Stimulated activated effector memory CD8-positive, alpha-beta T cell treated with anti-CD3 and anti-CD28 coated beads, Interleukin-12 subunit alpha, Interleukin-12 subunit beta, amount 100 ng/mL, for 72 hours (primary cell): ENCODE data around the gene CBLL1.

Experiments used
- ATAC-seq: fragments of 150-1000 bp; cut with Tn5 transposase; 2 replicates; pipeline ENCODE4 v1.10.0; 2021
- DNase-seq, 2 donors: peaks; one replicate each; pipeline ENCODE4 v3.0.0; 2021 to 2022; ENCODE audit warnings: low spot score in 2 of 2
- H3K27ac Mint-ChIP-seq: one replicate; pipeline ENCODE4 v1.8.0; 2022; ENCODE audit warnings: mild to moderate bottlenecking, mixed read lengths
- H3K36me3 Mint-ChIP-seq: one replicate; pipeline ENCODE4 v1.8.0; 2022; ENCODE audit warnings: mild to moderate bottlenecking, mixed read lengths
- H3K4me1 Mint-ChIP-seq: one replicate; pipeline ENCODE4 v1.8.0; 2022; ENCODE audit warnings: mixed read lengths
- H3K4me3 Mint-ChIP-seq: one replicate; pipeline ENCODE4 v1.8.0; 2022; ENCODE audit warnings: mild to moderate bottlenecking, mixed read lengths
- H3K9me3 Mint-ChIP-seq: one replicate; pipeline ENCODE4 v1.8.0; 2022; ENCODE audit warnings: mixed read lengths

The CBLL1 gene

DNA sequence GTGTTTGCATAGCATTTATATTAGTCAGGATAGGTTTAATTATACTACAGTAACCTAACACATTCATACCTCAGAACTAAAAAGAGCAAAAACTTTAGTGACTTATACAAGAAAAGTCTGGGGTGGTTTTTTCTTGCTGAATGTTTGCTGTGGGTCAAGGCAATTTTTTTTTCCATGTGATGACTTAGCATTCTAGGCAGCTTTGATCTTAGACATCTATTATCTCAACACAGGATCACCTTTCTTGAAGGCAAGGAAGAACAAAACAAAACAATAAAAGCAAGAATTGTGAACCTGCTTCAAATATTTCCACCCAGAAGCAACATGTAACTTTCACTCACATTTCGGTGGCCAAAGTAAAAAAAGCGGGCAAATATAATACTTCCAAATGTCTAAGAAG is 20.7 kb upstream of the CBLL1 start:
- H3K36me3 Mint-ChIP-seq: no peaks in the 10 kb centered on the region
- H3K27ac Mint-ChIP-seq: peak overlapping the region; percentile 7
- ATAC-seq (no peak), DNase-seq (no peak)
- H3K9me3 Mint-ChIP-seq: no peaks in the 10 kb centered on the region
- H3K4me1 Mint-ChIP-seq: no peaks in the 10 kb centered on the region
- no peak overlapping the region for H3K4me3 Mint-ChIP-seq

DNA sequence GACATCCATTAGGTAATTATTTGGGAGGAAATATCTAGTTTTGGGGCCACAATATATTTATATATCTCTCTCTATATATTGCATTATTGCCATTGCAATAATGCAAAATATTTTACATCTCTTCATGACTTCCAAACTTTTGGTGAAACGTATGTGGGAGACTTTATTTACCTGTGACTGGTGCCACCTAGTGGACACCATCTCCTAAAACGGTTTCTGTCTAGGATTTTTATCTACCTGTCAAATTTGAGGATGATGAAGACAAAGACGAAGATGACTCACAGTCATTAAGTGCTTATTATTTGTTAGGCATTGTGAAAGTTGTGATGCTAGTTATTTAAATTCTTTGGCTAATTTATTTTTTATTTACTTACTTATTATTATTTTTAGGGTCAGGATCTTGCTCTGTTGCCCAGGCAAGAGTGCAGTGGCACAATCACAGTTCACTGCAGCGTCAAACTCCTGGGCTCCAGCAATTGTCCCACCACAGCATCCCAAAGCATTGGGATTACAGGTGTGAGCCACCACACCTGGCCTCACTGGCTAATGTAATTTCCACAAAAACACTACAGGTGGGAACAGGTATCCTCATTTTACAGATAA is 18.7 kb upstream of the CBLL1 start:
- H3K4me3 Mint-ChIP-seq: no peak overlapping the region
- H3K36me3 Mint-ChIP-seq: no peaks in the 10 kb centered on the region
- no peaks in the 10 kb centered on the region for H3K9me3 Mint-ChIP-seq
- no peak for ATAC-seq
- DNase-seq: no peak
- H3K27ac Mint-ChIP-seq: no peak overlapping the region
- no peaks in the 10 kb centered on the region for H3K4me1 Mint-ChIP-seq

DNA sequence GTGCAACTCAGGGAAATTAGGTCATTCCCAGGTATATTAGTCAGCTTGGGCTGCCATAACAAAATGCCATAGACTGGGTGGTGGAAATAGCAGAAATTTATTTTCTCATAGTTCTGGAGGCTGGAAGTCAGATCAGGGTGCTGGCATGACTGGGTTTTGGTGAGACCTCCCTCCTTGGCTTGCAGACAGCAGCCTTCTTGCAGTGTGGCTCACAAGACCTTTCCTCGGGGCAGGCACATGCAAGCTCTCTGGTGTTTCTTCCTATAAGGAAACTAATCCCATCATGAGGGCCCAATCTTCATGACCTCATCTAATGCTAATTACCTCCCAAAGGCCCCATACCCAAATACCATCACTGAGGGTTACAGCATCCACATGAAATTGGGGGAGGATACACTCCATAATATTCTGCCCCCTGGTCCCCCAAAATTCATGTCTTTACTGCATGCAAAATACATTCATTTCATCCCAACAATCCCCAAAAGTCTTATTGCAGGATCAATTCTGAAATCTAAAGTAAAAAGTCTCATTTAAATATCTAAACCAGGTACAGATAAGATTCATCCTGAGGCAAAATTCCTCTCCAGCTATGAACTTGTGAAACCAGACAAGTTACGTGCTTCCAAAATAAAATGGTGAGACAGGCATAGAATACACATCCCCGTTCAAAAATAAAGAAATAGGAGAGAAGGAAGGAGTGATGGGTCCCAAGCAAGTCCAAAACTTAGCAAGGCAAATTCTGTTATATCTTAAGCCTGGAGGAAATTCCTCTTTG is 17.4 kb upstream of the CBLL1 start:
- Mint-ChIP-seq H3K27ac (no peak overlapping the region), H3K36me3 (no peaks in the 10 kb centered on the region), H3K4me3 (no peak overlapping the region), H3K4me1 (no peaks in the 10 kb centered on the region), H3K9me3 (no peaks in the 10 kb centered on the region)
- ATAC-seq: no peak
- DNase-seq: no peak

DNA sequence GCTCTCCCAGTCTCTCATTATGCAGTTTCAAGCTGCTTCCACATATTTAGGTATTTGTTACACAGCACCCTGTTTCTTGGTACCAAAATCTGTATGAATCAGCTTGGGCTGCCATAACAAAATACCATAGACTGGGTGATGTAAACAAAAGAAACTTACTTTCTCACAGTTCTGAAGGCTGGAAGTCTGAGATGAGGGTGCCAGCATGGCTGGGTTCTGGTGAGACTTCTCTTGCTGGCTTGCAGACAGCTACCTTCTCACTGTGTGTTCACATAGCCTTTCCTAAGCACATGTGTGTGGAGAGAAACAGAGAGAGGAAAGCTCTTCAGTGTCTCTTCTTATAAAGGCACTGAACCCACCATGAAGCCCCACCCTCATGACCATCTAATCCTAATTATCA is 15.7 kb upstream of the CBLL1 start:
- ATAC-seq (no peak), DNase-seq (no peak)
- H3K36me3 Mint-ChIP-seq: no peaks in the 10 kb centered on the region
- no peaks in the 10 kb centered on the region for H3K9me3 Mint-ChIP-seq
- H3K27ac Mint-ChIP-seq: no peak overlapping the region
- no peak overlapping the region for H3K4me3 Mint-ChIP-seq
- H3K4me1 Mint-ChIP-seq: no peaks in the 10 kb centered on the region

DNA sequence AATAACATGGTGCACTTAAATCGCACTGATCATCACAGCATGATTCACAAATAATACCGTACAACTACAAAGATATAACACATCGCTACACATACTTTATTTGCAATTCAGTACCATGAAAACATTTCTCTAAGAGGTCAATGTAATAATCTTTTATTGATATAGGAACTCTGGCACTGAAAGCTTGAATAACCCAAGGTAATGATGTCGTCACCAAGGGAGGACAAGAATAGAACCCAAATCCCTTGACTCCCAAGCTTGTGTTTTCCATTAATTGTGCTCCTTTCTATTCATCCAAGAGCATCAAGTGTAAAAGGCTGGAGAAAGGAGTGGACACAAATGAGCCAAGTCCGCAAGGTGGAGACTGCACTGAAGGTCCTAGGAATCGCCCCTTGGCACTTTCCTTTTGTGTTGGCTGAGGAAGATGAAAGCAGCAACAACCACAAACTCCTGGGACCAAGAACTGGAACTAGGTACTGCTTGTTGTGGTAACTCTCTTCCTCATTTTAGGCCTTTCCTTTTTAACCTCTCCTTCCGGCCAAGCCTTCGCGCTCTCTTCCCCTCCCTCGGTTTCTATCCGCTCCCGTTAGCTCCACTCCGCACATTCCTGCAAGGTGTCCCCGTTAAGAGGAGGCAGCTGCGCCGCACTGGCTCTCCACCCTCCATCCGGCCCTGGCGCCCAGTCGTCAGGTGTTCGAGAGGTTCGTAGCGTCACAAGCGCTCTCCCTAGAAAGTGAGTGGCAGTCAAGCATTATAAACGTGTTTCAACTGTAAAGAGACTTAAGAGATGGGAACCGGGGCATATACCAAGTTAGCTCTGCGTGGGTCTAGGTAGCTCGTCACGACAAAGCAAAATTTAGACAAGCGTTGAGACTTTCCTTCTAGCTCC is 1.0 kb upstream of the CBLL1 start:
- peak overlapping the region; percentile 100 for H3K27ac Mint-ChIP-seq
- H3K4me1 Mint-ChIP-seq: peaks cover 36% of the 10 kb centered on the region
- no peaks in the 10 kb centered on the region for H3K9me3 Mint-ChIP-seq
- H3K4me3 Mint-ChIP-seq: peak overlapping the region; percentile 92
- peak; percentile 56 for ATAC-seq
- DNase-seq: no peak
- H3K36me3 Mint-ChIP-seq: peaks cover 38% of the 10 kb centered on the region

DNA sequence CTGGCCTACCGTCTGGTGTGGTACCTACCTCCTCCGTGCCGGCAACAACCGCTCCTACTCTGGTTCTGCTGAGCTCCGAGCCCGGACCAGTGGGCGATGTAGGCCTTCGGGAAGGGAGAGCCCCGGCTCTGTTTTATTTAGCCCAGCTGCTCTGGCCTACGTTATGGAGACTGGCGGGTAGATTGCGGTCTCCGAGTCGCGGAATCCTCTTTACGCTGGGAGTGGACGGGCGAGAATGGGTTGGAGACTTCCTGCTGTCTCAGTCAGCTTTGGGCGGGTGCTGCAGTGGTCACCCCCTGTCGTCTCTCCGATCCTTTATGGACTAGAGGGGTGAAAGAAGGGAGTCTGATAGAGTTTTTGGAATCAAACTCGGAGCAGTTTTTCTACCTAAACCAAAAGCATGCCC is 406 bp downstream of the CBLL1 start:
- Mint-ChIP-seq H3K4me1 (peaks cover 40% of the 10 kb centered on the region), H3K36me3 (peaks cover 52% of the 10 kb centered on the region), H3K4me3 (peak overlapping the region; percentile 92), H3K9me3 (no peaks in the 10 kb centered on the region), H3K27ac (peak overlapping the region; percentile 100)
- ATAC-seq (peak; percentile 60), DNase-seq (no peak)

DNA sequence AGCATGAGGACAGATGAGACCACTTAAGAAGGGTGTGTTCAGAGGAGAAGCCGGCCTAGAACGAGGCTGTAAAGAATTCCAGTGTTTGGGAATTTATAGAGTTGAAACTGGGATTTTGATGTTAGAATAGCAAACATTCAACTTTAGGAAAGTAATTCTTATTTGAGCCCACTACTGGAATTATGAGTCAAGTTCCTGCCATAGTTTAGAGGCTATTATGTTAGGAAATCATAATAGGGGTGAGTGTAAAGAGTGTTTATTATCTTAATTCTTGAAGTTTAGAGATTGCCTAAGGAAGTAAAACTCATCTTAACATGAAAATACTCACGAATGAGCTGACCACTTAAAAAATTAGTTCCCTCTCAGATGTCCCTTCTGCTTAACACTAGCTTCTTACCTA is 2.1 kb downstream of the CBLL1 start:
- Mint-ChIP-seq H3K4me1 (peaks cover 40% of the 10 kb centered on the region), H3K4me3 (peak overlapping the region; percentile 92), H3K9me3 (no peaks in the 10 kb centered on the region), H3K27ac (peak overlapping the region; percentile 100), H3K36me3 (peaks cover 68% of the 10 kb centered on the region)
- ATAC-seq (no peak), DNase-seq (no peak)

DNA sequence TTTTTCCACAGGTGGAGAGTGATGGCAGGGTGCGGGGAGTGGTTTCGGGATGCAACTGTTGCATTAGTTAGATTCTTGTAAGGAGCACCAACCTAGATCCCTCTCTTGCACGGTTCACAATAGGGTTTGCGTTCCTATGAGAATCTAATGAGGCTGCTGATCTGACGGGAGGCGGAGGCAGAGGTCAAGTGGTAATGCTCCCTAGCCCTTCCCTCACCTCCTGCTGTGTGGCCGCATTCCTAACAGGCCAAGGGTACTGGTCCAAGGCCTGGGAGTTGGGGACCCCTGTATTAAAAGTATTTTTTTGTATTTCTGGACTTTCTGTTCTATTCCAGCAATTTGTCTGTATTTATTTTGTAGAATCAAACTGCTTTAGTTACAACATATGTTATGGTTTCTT is 7.2 kb downstream of the CBLL1 start:
- H3K27ac Mint-ChIP-seq: peak overlapping the region; percentile 37
- ATAC-seq (no peak), DNase-seq (no peak)
- no peaks in the 10 kb centered on the region for H3K9me3 Mint-ChIP-seq
- H3K4me3 Mint-ChIP-seq: no peak overlapping the region
- peaks cover 22% of the 10 kb centered on the region for H3K4me1 Mint-ChIP-seq
- H3K36me3 Mint-ChIP-seq: peaks cover 91% of the 10 kb centered on the region

DNA sequence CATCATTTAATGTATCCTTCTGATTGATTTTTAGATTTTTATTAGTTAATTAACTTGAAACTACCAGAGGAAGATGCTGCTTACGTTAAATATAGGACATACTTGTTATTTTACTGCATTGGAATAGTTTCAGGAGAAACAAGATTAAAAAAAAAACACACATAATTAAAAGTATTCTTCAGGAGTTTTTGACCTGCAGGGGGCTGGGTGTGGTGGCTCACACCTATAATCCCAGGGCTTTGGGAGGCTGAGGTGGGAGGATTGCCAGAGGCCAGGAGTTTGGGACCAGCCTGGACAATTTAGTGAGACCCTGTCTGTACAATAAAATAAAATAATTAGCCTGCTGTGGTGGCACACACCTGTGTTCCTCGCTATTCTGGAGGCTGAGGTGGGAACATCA is 10.7 kb downstream of the CBLL1 start:
- no peak overlapping the region for H3K27ac Mint-ChIP-seq
- H3K4me1 Mint-ChIP-seq: peaks cover 18% of the 10 kb centered on the region
- peaks cover 100% of the 10 kb centered on the region for H3K36me3 Mint-ChIP-seq
- no peak overlapping the region for H3K4me3 Mint-ChIP-seq
- DNase-seq: no peak
- no peaks in the 10 kb centered on the region for H3K9me3 Mint-ChIP-seq
- ATAC-seq: no peak

DNA sequence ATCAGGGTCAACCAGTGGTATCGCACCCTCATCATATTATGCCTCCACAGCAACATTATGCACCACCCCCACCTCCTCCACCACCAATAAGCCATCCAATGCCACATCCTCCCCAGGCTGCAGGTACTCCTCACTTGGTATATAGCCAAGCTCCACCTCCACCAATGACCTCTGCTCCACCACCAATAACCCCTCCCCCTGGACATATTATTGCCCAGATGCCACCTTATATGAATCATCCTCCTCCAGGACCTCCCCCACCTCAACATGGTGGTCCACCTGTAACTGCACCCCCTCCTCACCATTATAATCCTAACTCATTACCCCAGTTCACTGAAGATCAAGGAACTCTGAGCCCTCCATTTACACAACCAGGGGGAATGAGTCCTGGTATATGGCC is 14.7 kb downstream of the CBLL1 start:
- no peak for DNase-seq
- peaks cover 80% of the 10 kb centered on the region for H3K36me3 Mint-ChIP-seq
- H3K4me3 Mint-ChIP-seq: no peak overlapping the region

DNA sequence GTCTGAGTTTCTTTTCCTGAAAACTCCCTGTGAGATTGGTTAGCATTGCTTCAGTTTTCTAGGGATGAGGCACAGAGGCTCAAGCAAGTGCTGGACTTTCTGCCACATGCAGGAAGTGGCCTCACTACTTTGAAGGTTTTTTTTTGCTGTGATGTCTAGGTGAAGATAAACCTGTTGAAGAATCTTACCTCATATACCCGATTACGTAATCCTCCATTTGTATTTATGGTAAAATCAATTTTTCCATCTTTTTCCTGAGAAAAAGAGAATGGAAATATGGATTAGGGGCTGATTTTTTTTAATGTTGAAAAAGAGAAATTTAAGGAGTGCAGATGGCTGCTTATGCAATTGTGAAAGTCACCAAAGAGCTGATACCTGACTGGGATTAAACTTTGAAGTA is 23.4 kb downstream of the CBLL1 start:
- ATAC-seq (no peak), DNase-seq (no peak)
- Mint-ChIP-seq H3K36me3 (no peaks in the 10 kb centered on the region), H3K4me1 (peaks cover 8% of the 10 kb centered on the region), H3K27ac (no peak overlapping the region), H3K9me3 (no peaks in the 10 kb centered on the region), H3K4me3 (no peak overlapping the region)

More for the DNA sequence above, 14.7 kb downstream of the CBLL1 start:
- peaks cover 11% of the 10 kb centered on the region for H3K4me1 Mint-ChIP-seq
- H3K9me3 Mint-ChIP-seq: no peaks in the 10 kb centered on the region
- peak overlapping the region; percentile 73 for H3K27ac Mint-ChIP-seq
- peak; percentile 21 for ATAC-seq

DNA sequence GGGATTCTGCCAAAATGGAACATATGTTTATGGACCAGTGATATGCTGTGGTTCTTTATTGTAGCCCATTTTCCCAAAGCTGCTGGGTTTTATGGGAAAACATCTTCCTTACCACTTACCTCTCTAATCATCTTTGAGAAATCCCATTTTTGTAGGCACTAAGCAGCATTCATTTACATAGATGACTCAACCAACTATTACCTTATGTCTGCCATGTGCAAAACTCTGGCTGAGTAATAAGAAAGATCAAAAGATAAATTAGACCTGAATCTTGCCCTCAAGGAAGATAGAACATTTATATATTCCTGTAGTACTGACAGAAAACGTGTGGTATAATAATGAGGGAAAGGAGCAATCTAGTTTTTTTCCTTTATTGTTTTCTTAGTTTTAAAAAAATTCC is 24.3 kb downstream of the CBLL1 start:
- ATAC-seq (no peak), DNase-seq (no peak)
- H3K4me3 Mint-ChIP-seq: no peak overlapping the region
- no peaks in the 10 kb centered on the region for H3K9me3 Mint-ChIP-seq
- no peaks in the 10 kb centered on the region for H3K36me3 Mint-ChIP-seq
- H3K4me1 Mint-ChIP-seq: peaks cover 8% of the 10 kb centered on the region
- no peak overlapping the region for H3K27ac Mint-ChIP-seq

DNA sequence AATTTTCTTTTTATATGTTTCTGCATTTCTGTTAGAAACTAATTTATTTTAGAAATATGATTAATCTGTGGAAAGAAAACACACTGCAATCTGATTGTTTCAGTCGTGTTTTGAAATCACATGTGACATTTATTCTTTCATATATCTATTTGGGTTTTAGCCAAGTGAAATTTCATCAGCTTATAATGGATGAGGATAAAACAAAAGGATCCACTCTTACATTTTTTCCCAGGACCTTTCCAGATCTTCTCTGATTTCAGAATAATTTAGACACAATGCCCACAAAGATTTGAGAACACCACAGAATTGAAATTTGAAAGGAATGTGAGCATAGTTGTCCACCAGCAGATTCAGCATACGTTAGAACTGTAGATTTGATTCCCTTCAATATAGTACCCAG is 29.1 kb downstream of the CBLL1 start:
- Mint-ChIP-seq H3K4me3 (no peak overlapping the region), H3K9me3 (no peaks in the 10 kb centered on the region), H3K27ac (no peak overlapping the region), H3K4me1 (no peaks in the 10 kb centered on the region), H3K36me3 (no peaks in the 10 kb centered on the region)
- ATAC-seq (no peak), DNase-seq (no peak)

DNA sequence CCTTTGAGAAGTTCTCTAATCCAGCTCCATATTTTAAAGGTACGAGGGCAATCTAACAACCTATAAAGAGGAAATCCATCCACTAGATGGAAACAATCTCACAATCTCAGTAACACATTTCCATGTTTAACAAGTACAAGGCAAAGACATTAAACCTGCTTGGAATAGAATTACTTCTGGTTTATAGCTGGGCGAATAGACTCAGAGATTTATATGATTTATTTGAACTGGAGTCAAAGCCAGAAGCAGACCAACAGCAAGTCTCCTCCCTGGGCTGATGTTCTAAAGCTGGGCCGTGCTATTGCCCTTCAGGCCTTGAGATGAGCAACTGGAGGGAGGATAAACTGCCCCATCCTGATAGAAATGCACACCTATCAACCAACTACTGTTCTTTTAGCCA is 33.8 kb downstream of the CBLL1 start:
- H3K27ac Mint-ChIP-seq: no peak overlapping the region
- no peaks in the 10 kb centered on the region for H3K9me3 Mint-ChIP-seq

DNA sequence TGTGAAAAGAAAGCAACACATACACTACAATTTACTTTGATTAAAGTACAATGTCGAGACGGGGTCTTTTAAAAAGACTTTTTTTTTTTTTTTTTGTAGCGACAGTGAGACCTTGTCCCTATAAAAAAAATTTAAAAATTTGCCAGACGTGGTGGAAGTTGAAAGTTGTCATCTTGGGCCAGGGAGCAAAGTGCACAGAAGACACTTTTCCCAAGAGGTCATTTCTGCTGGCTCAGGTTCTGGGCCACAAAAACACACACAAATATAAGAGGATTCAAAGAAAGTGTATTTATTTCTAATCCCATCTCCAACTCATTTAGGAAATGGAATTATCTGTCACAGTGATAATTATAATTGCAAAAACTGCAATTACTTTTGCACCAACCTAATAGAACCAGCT is 34.3 kb downstream of the CBLL1 start:
- Mint-ChIP-seq H3K9me3 (no peaks in the 10 kb centered on the region), H3K4me3 (no peak overlapping the region), H3K4me1 (no peaks in the 10 kb centered on the region), H3K36me3 (no peaks in the 10 kb centered on the region), H3K27ac (no peak overlapping the region)
- no peak for DNase-seq
- ATAC-seq: no peak

More for the DNA sequence above, 33.8 kb downstream of the CBLL1 start:
- DNase-seq (no peak), ATAC-seq (no peak)
- H3K4me3 Mint-ChIP-seq: no peak overlapping the region
- H3K4me1 Mint-ChIP-seq: no peaks in the 10 kb centered on the region
- H3K36me3 Mint-ChIP-seq: no peaks in the 10 kb centered on the region
